ENCODE results near the gene ADD1.
A peak's percentile ranks its signal among the peaks of the same experiment; 100 is the strongest.

The ADD1 gene

GRCh38 chr4:2822461-2823300, 21.0 kb upstream of the ADD1 start:
- no peak for DNase-seq

- DNase-seq: no peak
Measured at GRCh38 chr4:2823301-2823670, 20.4 kb upstream of the ADD1 start.

- DNase-seq: no peak
Measured at GRCh38 chr4:2823671-2824328, 19.8 kb upstream of the ADD1 start.

- no peak for DNase-seq
Measured at GRCh38 chr4:2824329-2824835, 19.3 kb upstream of the ADD1 start.

- peak in 1 of 5 experiments; percentile 1 for DNase-seq
Measured at GRCh38 chr4:2824836-2825381, 18.7 kb upstream of the ADD1 start.

GRCh38 chr4:2825740-2826139, 17.9 kb upstream of the ADD1 start:
- peak in 1 of 5 experiments; percentile 2 for DNase-seq

- DNase-seq: peak in 2 of 5 experiments; percentile 2 to 3
Measured at GRCh38 chr4:2827071-2827873, 16.4 kb upstream of the ADD1 start.

- peak in 2 of 5 experiments; percentile 1 to 7 for DNase-seq
Measured at GRCh38 chr4:2827874-2828751, 15.5 kb upstream of the ADD1 start.

- DNase-seq: peak in 2 of 5 experiments; percentile 1 to 6
Measured at GRCh38 chr4:2828758-2829181, 14.9 kb upstream of the ADD1 start.

GRCh38 chr4:2829321-2829932, 14.2 kb upstream of the ADD1 start:
- peak in 2 of 5 experiments; percentile 3 to 5 for DNase-seq

GRCh38 chr4:2829933-2830451, 13.7 kb upstream of the ADD1 start:
- DNase-seq: no peak

- peak in 1 of 5 experiments; percentile 0 for DNase-seq
Measured at GRCh38 chr4:2830632-2831610, 12.7 kb upstream of the ADD1 start.

GRCh38 chr4:2831611-2832308, 11.9 kb upstream of the ADD1 start:
- DNase-seq: no peak

GRCh38 chr4:2832309-2832980, 11.2 kb upstream of the ADD1 start:
- no peak for DNase-seq

GRCh38 chr4:2832981-2833670, 10.5 kb upstream of the ADD1 start:
- DNase-seq: no peak

GRCh38 chr4:2833671-2834000, 10.0 kb upstream of the ADD1 start:
- no peak for DNase-seq

GRCh38 chr4:2834001-2834921, 9.4 kb upstream of the ADD1 start:
- no peak for DNase-seq
